ENCODE measurements around the gene PRDM11. TPM values are rescaled to one million over a fixed set of nuclear protein-coding genes. Genes with fewer than 3 reads are reported as not detected.

PRDM11 gene
- total and polyA plus RNA-seq, 4 donors = 0.64 to 6.9 (median 2.8) TPM

DNA sequence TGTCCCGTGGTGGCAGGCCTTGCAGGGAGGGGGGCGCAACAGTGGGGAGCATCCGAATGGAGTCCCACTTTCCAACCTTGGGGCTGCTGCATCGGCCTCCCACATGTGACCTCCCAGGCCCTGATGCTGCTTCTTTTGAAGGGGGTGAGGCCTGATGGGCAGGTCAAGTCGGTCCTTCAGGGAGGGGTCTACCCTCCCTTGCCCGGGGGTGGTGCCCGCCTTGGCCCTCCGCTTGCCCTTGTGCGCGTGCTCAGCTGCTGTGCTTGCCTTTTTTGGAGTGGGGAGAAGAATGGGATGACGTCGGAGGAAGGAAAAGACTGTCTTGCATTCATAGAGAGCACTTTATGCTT lies 66.9 kb downstream of the PRDM11 start:
- no peak overlapping the region for H3K27ac ChIP-seq (ENCODE audit: low read depth in 1 of 2, low read length in 2 of 2)
- H3K9me3 ChIP-seq (ENCODE audit: control insufficient read depth in 4 of 4, low read length in 3 of 4) = no peaks in the 10 kb centered on the region
- DNase-seq (ENCODE audit: low spot score) = no peak
- TF ChIP-seq EGR1 (IDR thresholded peaks at IDR 0.05; ENCODE audit: low read depth in 2 of 2) (no peak), RXRA (IDR thresholded peaks at IDR 0.05) (no peak), FOXA2 (IDR thresholded peaks at IDR 0.05) (no peak), FOXA1 (IDR thresholded peaks at IDR 0.05) (no peak), GABPA (IDR thresholded peaks at IDR 0.05 in 1 of 2, conservative IDR thresholded peaks at IDR 0.05 in 1 of 2) (no peak), NR2F2 (IDR thresholded peaks at IDR 0.05) (no peak), SP1 (IDR thresholded peaks at IDR 0.05) (no peak), YY1 (IDR thresholded peaks at IDR 0.05) (no peak), TAF1 (conservative IDR thresholded peaks at IDR 0.05) (no peak)
- TF ChIP-seq, protein P1, sequence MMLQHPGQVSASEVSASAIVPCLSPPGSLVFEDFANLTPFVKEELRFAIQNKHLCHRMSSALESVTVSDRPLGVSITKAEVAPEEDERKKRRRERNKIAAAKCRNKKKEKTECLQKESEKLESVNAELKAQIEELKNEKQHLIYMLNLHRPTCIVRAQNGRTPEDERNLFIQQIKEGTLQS (IDR thresholded peaks at IDR 0.05) = no peak
- TF ChIP-seq, protein P2, sequence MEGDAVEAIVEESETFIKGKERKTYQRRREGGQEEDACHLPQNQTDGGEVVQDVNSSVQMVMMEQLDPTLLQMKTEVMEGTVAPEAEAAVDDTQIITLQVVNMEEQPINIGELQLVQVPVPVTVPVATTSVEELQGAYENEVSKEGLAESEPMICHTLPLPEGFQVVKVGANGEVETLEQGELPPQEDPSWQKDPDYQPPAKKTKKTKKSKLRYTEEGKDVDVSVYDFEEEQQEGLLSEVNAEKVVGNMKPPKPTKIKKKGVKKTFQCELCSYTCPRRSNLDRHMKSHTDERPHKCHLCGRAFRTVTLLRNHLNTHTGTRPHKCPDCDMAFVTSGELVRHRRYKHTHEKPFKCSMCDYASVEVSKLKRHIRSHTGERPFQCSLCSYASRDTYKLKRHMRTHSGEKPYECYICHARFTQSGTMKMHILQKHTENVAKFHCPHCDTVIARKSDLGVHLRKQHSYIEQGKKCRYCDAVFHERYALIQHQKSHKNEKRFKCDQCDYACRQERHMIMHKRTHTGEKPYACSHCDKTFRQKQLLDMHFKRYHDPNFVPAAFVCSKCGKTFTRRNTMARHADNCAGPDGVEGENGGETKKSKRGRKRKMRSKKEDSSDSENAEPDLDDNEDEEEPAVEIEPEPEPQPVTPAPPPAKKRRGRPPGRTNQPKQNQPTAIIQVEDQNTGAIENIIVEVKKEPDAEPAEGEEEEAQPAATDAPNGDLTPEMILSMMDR (IDR thresholded peaks at IDR 0.05; ENCODE audit: low read depth, low read length, missing input control) = no peak
- TF ChIP-seq, protein P3, sequence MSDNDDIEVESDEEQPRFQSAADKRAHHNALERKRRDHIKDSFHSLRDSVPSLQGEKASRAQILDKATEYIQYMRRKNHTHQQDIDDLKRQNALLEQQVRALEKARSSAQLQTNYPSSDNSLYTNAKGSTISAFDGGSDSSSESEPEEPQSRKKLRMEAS (IDR thresholded peaks at IDR 0.05) = no peak
- TF ChIP-seq, protein P4, sequence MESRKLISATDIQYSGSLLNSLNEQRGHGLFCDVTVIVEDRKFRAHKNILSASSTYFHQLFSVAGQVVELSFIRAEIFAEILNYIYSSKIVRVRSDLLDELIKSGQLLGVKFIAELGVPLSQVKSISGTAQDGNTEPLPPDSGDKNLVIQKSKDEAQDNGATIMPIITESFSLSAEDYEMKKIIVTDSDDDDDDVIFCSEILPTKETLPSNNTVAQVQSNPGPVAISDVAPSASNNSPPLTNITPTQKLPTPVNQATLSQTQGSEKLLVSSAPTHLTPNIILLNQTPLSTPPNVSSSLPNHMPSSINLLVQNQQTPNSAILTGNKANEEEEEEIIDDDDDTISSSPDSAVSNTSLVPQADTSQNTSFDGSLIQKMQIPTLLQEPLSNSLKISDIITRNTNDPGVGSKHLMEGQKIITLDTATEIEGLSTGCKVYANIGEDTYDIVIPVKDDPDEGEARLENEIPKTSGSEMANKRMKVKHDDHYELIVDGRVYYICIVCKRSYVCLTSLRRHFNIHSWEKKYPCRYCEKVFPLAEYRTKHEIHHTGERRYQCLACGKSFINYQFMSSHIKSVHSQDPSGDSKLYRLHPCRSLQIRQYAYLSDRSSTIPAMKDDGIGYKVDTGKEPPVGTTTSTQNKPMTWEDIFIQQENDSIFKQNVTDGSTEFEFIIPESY (IDR thresholded peaks at IDR 0.05) = no peak
- H3K4me3 ChIP-seq (ENCODE audit: low read depth in 1 of 3, low read length in 3 of 3) = no peak overlapping the region
- no peak overlapping the region for H3K9ac ChIP-seq (ENCODE audit: low read depth in 1 of 2, low read length in 2 of 2)
- H3K27me3 ChIP-seq (ENCODE audit: control insufficient read depth in 4 of 4, insufficient read depth in 4 of 4, low read length in 3 of 4) = no peaks in the 10 kb centered on the region
- no peaks in the 10 kb centered on the region for H3K4me1 ChIP-seq (ENCODE audit: control insufficient read depth in 4 of 4, insufficient read depth in 4 of 4, low read length in 3 of 4)
- WGBS = 92% methylated on average over 12 of the region's 12 CpGs
- peaks cover 0 to 7% (median 2%) of the 10 kb centered on the region in 4 donors for H3K36me3 ChIP-seq (ENCODE audit: control insufficient read depth in 4 of 4, insufficient read depth in 3 of 4, low read depth in 1 of 4, low read length in 3 of 4)

DNA sequence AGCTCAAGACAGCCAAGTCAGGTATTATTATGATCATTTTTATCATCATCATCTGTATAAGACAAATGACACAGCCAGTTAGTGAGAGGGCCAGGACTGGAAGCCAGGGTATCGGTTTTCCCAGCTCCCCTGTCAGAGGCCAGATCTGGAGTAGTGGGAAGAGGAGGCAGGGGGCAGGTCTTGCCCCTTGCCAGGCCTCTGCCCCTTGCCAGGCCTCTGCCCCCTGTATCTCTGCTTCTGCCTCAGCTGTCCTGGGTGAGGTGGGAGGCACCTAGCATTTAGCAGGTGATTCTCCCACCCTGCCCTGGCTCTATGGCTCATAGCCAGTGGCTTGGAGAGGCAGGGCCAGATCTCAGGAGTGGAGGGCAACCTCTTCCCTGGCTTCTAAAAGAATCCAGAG lies 67.3 kb downstream of the PRDM11 start:
- TF ChIP-seq FOXA2 (IDR thresholded peaks at IDR 0.05) = no peak
- TF ChIP-seq, protein P3 (IDR thresholded peaks at IDR 0.05) = no peak
- TF ChIP-seq, protein P5, sequence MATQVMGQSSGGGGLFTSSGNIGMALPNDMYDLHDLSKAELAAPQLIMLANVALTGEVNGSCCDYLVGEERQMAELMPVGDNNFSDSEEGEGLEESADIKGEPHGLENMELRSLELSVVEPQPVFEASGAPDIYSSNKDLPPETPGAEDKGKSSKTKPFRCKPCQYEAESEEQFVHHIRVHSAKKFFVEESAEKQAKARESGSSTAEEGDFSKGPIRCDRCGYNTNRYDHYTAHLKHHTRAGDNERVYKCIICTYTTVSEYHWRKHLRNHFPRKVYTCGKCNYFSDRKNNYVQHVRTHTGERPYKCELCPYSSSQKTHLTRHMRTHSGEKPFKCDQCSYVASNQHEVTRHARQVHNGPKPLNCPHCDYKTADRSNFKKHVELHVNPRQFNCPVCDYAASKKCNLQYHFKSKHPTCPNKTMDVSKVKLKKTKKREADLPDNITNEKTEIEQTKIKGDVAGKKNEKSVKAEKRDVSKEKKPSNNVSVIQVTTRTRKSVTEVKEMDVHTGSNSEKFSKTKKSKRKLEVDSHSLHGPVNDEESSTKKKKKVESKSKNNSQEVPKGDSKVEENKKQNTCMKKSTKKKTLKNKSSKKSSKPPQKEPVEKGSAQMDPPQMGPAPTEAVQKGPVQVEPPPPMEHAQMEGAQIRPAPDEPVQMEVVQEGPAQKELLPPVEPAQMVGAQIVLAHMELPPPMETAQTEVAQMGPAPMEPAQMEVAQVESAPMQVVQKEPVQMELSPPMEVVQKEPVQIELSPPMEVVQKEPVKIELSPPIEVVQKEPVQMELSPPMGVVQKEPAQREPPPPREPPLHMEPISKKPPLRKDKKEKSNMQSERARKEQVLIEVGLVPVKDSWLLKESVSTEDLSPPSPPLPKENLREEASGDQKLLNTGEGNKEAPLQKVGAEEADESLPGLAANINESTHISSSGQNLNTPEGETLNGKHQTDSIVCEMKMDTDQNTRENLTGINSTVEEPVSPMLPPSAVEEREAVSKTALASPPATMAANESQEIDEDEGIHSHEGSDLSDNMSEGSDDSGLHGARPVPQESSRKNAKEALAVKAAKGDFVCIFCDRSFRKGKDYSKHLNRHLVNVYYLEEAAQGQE (IDR thresholded peaks at IDR 0.05) = no peak
- no peak for TF ChIP-seq HNF4G (IDR thresholded peaks at IDR 0.05)
- no peak for TF ChIP-seq GABPA (IDR thresholded peaks at IDR 0.05 in 1 of 2, conservative IDR thresholded peaks at IDR 0.05 in 1 of 2)
- TF ChIP-seq YY1 (IDR thresholded peaks at IDR 0.05) = no peak
- TF ChIP-seq RXRA (IDR thresholded peaks at IDR 0.05) = no peak
- TF ChIP-seq HNF4A (conservative IDR thresholded peaks at IDR 0.05) = no peak
- TF ChIP-seq JUND (IDR thresholded peaks at IDR 0.05) = no peak
- no peak for TF ChIP-seq TAF1 (conservative IDR thresholded peaks at IDR 0.05)
- TF ChIP-seq, protein P1 (IDR thresholded peaks at IDR 0.05) = no peak
- no peak for TF ChIP-seq NR2F2 (IDR thresholded peaks at IDR 0.05)
- no peak for TF ChIP-seq SP1 (IDR thresholded peaks at IDR 0.05)
- no peak for TF ChIP-seq FOXA1 (IDR thresholded peaks at IDR 0.05)
- TF ChIP-seq, protein P4 (IDR thresholded peaks at IDR 0.05) = no peak
- TF ChIP-seq EGR1 (IDR thresholded peaks at IDR 0.05; ENCODE audit: low read depth in 2 of 2) = no peak
- no peak for TF ChIP-seq RAD21 (IDR thresholded peaks at IDR 0.05)
- WGBS = 98% methylated on average over 1 of the region's 1 CpG
- Histone ChIP-seq H3K9me3 (ENCODE audit: control insufficient read depth in 4 of 4, low read length in 3 of 4) (no peaks in the 10 kb centered on the region), H3K36me3 (ENCODE audit: control insufficient read depth in 4 of 4, insufficient read depth in 3 of 4, low read depth in 1 of 4, low read length in 3 of 4) (peaks cover 0 to 5% (median 2%) of the 10 kb centered on the region in 4 donors), H3K4me1 (ENCODE audit: control insufficient read depth in 4 of 4, insufficient read depth in 4 of 4, low read length in 3 of 4) (no peaks in the 10 kb centered on the region), H3K4me3 (ENCODE audit: low read depth in 1 of 3, low read length in 3 of 3) (no peak overlapping the region), H3K27ac (ENCODE audit: low read depth in 1 of 2, low read length in 2 of 2) (no peak overlapping the region), H3K9ac (ENCODE audit: low read depth in 1 of 2, low read length in 2 of 2) (no peak overlapping the region), H3K27me3 (ENCODE audit: control insufficient read depth in 4 of 4, insufficient read depth in 4 of 4, low read length in 3 of 4) (no peaks in the 10 kb centered on the region)
- DNase-seq (ENCODE audit: low spot score) = no peak

Data from liver (tissue), 9 donors.